H1 (cell line): ENCODE results near the gene B9D2. TPM values are rescaled to one million over a fixed set of nuclear protein-coding genes. Genes with fewer than 3 reads are reported as not detected.
A peak's percentile ranks its signal among the peaks of the same experiment; 100 is the strongest.

Source experiments
- CTCF ChIA-PET: fragments of 300-600 bp; sonication (Branson Sonifier 250); formaldehyde crosslinking; loops from one replicate; lab custom pipeline; 2021; ENCODE audit not compliant: partially characterized antibody; lab: Charles Lee
- POLR2A ChIA-PET: fragments of 300-600 bp; sonication (Branson Sonifier 250); formaldehyde crosslinking; loops from one replicate; lab custom pipeline; 2021; ENCODE audit warnings: inconsistent platforms; ENCODE audit not compliant: partially characterized antibody; lab: Charles Lee
- DNase-seq, 2 experiments: peaks; one replicate each; pipeline versions ENCODE4 v3.0.0 to v3.0.0-alpha.2; 2010 to 2022; ENCODE audit warnings: low spot score in 2 of 2, low read depth in 1 of 2, mixed read lengths in 1 of 2
- FAIRE-seq: peaks from 2 replicates; lab custom pipeline; 2011; peaks lifted over from hg19 to GRCh38; lab: Jason Lieb, UNC
- H2AFZ ChIP-seq: 2 replicates; pipeline ENCODE4 v1.8.1; 2012; ENCODE audit warnings: low read length, inconsistent platforms
- H2AK5ac ChIP-seq: 2 replicates; pipeline ENCODE4 v1.6.1; 2013; ENCODE audit warnings: low read depth, low read length
- H2BK120ac ChIP-seq: replicated peaks from 2 replicates; pipeline ENCODE3; 2013; ENCODE audit warnings: low read depth, low read length, inconsistent platforms
- H2BK12ac ChIP-seq: 2 replicates; pipeline ENCODE4 v1.6.1; 2013; ENCODE audit warnings: low read depth, low read length
- H2BK15ac ChIP-seq: 2 replicates; pipeline ENCODE4 v1.6.1; 2013; ENCODE audit warnings: low read length
- H2BK20ac ChIP-seq: 2 replicates; pipeline ENCODE4 v1.6.1; 2013; ENCODE audit warnings: low read length
- H2BK5ac ChIP-seq: 2 replicates; pipeline ENCODE4 v1.6.1; 2013; ENCODE audit warnings: low read depth, low read length
- H3K14ac ChIP-seq: 2 replicates; pipeline ENCODE4 v1.6.1; 2013; ENCODE audit warnings: inconsistent platforms; ENCODE audit not compliant: insufficient read length
- H3K18ac ChIP-seq: 2 replicates; pipeline ENCODE4 v1.6.1; 2013; ENCODE audit warnings: low read length; ENCODE audit errors: extremely low read depth
- H3K23ac ChIP-seq: 2 replicates; pipeline ENCODE4 v1.6.1; 2013; ENCODE audit warnings: inconsistent platforms; ENCODE audit not compliant: insufficient read length
- H3K23me2 ChIP-seq: 2 replicates; pipeline ENCODE4 v1.6.1; 2013; ENCODE audit warnings: low read depth, low read length
- H3K27ac ChIP-seq: 2 replicates; pipeline ENCODE4 v1.6.1; 2011; ENCODE audit warnings: low read depth, low read length, inconsistent platforms
- H3K27me3 ChIP-seq, 4 experiments: replicated peaks in 1 of 4; 1 replicate in 1 of 4; 2 replicates in 3 of 4; pipeline versions ENCODE4 v1.6.1 to v1.8.1; 2011 to 2013; ENCODE audit warnings: low read length in 3 of 4, mild to moderate bottlenecking in 3 of 4, inconsistent platforms in 2 of 4, mixed read lengths in 2 of 4, moderate library complexity in 1 of 4; ENCODE audit not compliant: control insufficient read depth in 3 of 4, insufficient read depth in 3 of 4; ENCODE audit errors: extremely low read depth in 1 of 4
- H3K36me3 ChIP-seq, 4 experiments: 2 replicates each; pipeline versions ENCODE4 v1.6.1 to v1.8.1; 2011 to 2013; ENCODE audit warnings: mild to moderate bottlenecking in 4 of 4, low read length in 3 of 4, moderate library complexity in 2 of 4, control low read depth in 1 of 4, inconsistent platforms in 1 of 4; ENCODE audit not compliant: insufficient read depth in 4 of 4, control insufficient read depth in 2 of 4
- H3K4ac ChIP-seq: replicated peaks from 2 replicates; pipeline ENCODE3; 2013; ENCODE audit warnings: low read length, low read depth, mixed read lengths, inconsistent platforms; ENCODE audit not compliant: insufficient read length
- H3K4me1 ChIP-seq, 4 experiments: replicated peaks in 1 of 4; 1 replicate in 1 of 4; 2 replicates in 3 of 4; pipeline versions ENCODE4 v1.6.1 to v1.8.1; 2011 to 2013; ENCODE audit warnings: low read length in 3 of 4, inconsistent platforms in 2 of 4, mixed read lengths in 1 of 4; ENCODE audit not compliant: insufficient read depth in 4 of 4, control insufficient read depth in 3 of 4
- H3K4me2 ChIP-seq, 2 experiments: 2 replicates each; pipeline versions ENCODE4 v1.6.1 to v1.8.1; 2011 to 2013; ENCODE audit warnings: low read depth in 2 of 2, low read length in 2 of 2, control low read depth in 1 of 2, inconsistent platforms in 1 of 2, mild to moderate bottlenecking in 1 of 2; ENCODE audit not compliant: insufficient read depth in 1 of 2
- H3K4me3 ChIP-seq, 4 experiments: fragments of 200-600, 300-600 bp in 1 of 4; sonication (generic), shearing (Covaris generic), sonication (Bioruptor Twin) in 1 of 4; 2 replicates each; pipeline versions ENCODE4 v1.5.1 to v1.8.1; 2011 to 2016; ENCODE audit warnings: low read length in 4 of 4, low read depth in 3 of 4, control low read depth in 2 of 4, inconsistent platforms in 2 of 4, mild to moderate bottlenecking in 2 of 4, mixed read lengths in 1 of 4, moderate library complexity in 1 of 4; ENCODE audit not compliant: insufficient read depth in 2 of 4; ENCODE audit errors: extremely low read depth in 1 of 4
- H3K56ac ChIP-seq: replicated peaks from 2 replicates; pipeline ENCODE3; 2013; ENCODE audit warnings: low read depth, mild to moderate bottlenecking, mixed read lengths, low read length, inconsistent platforms; ENCODE audit not compliant: insufficient read length
- H3K79me1 ChIP-seq: 2 replicates; pipeline ENCODE4 v1.6.1; 2013; ENCODE audit warnings: low read depth, low read length, control low read depth
- H3K79me2 ChIP-seq, 2 experiments: 2 replicates each; pipeline versions ENCODE4 v1.6.1 to v1.8.1; 2012 to 2013; ENCODE audit warnings: low read length in 2 of 2, mild to moderate bottlenecking in 2 of 2, inconsistent platforms in 1 of 2; ENCODE audit not compliant: insufficient read depth in 2 of 2, control insufficient read depth in 1 of 2
- H3K9ac ChIP-seq, 4 experiments: replicated peaks in 1 of 4; 1 replicate in 1 of 4; 2 replicates in 3 of 4; pipeline versions ENCODE4 v1.6.1 to v1.8.1; 2011 to 2013; ENCODE audit warnings: low read depth in 3 of 4, low read length in 3 of 4, control low read depth in 2 of 4, mild to moderate bottlenecking in 2 of 4, moderate library complexity in 2 of 4, inconsistent platforms in 1 of 4; ENCODE audit errors: extremely low read depth in 1 of 4
- H3K9me3 ChIP-seq, 2 experiments: 2 replicates each; pipeline versions ENCODE4 v1.6.1 to v1.8.1; 2012 to 2013; ENCODE audit warnings: mild to moderate bottlenecking in 2 of 2, moderate library complexity in 2 of 2, control low read depth in 1 of 2, inconsistent platforms in 1 of 2, low read depth in 1 of 2, low read length in 1 of 2, mixed read lengths in 1 of 2; ENCODE audit not compliant: insufficient read depth in 2 of 2
- H4K20me1 ChIP-seq, 2 experiments: replicated peaks in 1 of 2; 2 replicates each; pipeline versions ENCODE3 to v1.8.1; 2011 to 2013; ENCODE audit warnings: inconsistent platforms in 2 of 2, low read length in 2 of 2, mild to moderate bottlenecking in 1 of 2; ENCODE audit not compliant: insufficient read depth in 2 of 2, control insufficient read depth in 1 of 2
- H4K5ac ChIP-seq: 2 replicates; pipeline ENCODE4 v1.6.1; 2013; ENCODE audit warnings: low read length, low read depth, mixed read lengths, inconsistent platforms; ENCODE audit not compliant: insufficient read length
- H4K8ac ChIP-seq: 2 replicates; pipeline ENCODE4 v1.8.0; 2013; ENCODE audit warnings: mild to moderate bottlenecking, moderate library complexity, low read length, inconsistent platforms; ENCODE audit not compliant: insufficient read depth; ENCODE audit errors: extremely low read depth
- H4K91ac ChIP-seq: replicated peaks from 2 replicates; pipeline ENCODE3; 2013; ENCODE audit warnings: low read length, mixed read lengths, inconsistent platforms; ENCODE audit not compliant: insufficient read length
- CBX8 ChIP-seq: fragments of 300-800, 300-1000 bp; sonication (generic); IDR thresholded peaks from 2 replicates; pipeline ENCODE4 v1.7.1; 2016; ENCODE audit warnings: low read depth, low read length, borderline replicate concordance
- CREB1 ChIP-seq: IDR thresholded peaks from 2 replicates; pipeline ENCODE4 v1.6.1; 2012; ENCODE audit warnings: inconsistent platforms
- FOSL1 ChIP-seq: IDR thresholded peaks from 2 replicates; pipeline ENCODE4 v1.6.1; 2011; ENCODE audit warnings: mild to moderate bottlenecking, low read depth, low read length, moderate library complexity; ENCODE audit not compliant: insufficient read depth
- GABPA ChIP-seq: IDR thresholded peaks from 2 replicates; pipeline ENCODE4 v1.6.1; 2011; ENCODE audit warnings: mild to moderate bottlenecking, low read length, moderate library complexity, borderline replicate concordance; ENCODE audit not compliant: insufficient read depth
- KDM4A ChIP-seq: IDR thresholded peaks from one replicate; pipeline ENCODE4 v1.7.1; 2012; ENCODE audit warnings: low read depth, mild to moderate bottlenecking, moderate library complexity, low read length, inconsistent platforms; ENCODE audit not compliant: severe bottlenecking
- POU5F1 ChIP-seq: IDR thresholded peaks from 2 replicates; pipeline ENCODE4 v1.6.1; 2011; ENCODE audit warnings: low read depth, mild to moderate bottlenecking, low read length, moderate library complexity
- RAD21 ChIP-seq, 2 experiments: IDR thresholded peaks in 1 of 2; conservative IDR thresholded peaks in 1 of 2; 2 replicates each; pipeline ENCODE4 v1.6.1; 2011; ENCODE audit warnings: low read depth in 2 of 2, low read length in 2 of 2, improper control_type of control experiment in 1 of 2, inconsistent platforms in 1 of 2, mild to moderate bottlenecking in 1 of 2, moderate library complexity in 1 of 2
- RXRA ChIP-seq: IDR thresholded peaks from 2 replicates; pipeline ENCODE4 v1.6.1; 2011; ENCODE audit warnings: low read depth, mild to moderate bottlenecking, low read length, moderate library complexity; ENCODE audit not compliant: insufficient read depth
- WGBS, 2 experiments: shearing (Covaris generic) in 1 of 2; methylation state at CpG; one replicate each; pipeline versions ENCODE4 v1.1.6 to v1.1.7; 2013 to 2015; ENCODE audit warnings: low lambda C conversion rate in 2 of 2, mixed read lengths in 2 of 2, inconsistent platforms in 1 of 2, low coverage in 1 of 2, missing lambda C conversion rate in 1 of 2; ENCODE audit not compliant: insufficient replicate concordance in 2 of 2, insufficient coverage in 1 of 2, insufficient read length in 1 of 2; ENCODE audit errors: extremely low coverage in 1 of 2, missing lambda C conversion rate in 1 of 2; 5-methylcytosine and 5-hydroxymethylcytosine counted together
- polyA plus RNA-seq, 7 experiments: library from polyadenylated mRNA; depleted of rRNA in 3 of 7; stranded (reverse) in 5 of 7; unstranded in 2 of 7; fragments of >200 nt in 5 of 7; fragments of 200-250 nt in 2 of 7; gene quantifications; 1 replicate in 5 of 7; 2 replicates in 1 of 7; 4 replicates in 1 of 7; pipeline versions ENCODE4 v1.2.1 to v1.2.3, GENCODE V29; 2011 to 2013; ENCODE audit warnings: missing spikeins in 2 of 7, mixed read lengths in 2 of 7
- total RNA-seq: library from RNA; stranded (reverse); fragmentation: NEBNext Ultra II Directional; extraction: Animal tissue kit (Norgen Biotek cat#: 25700); gene quantifications from 2 replicates; pipeline ENCODE4 v1.2.1, GENCODE V29; 2021

The B9D2 gene
- total and polyA plus RNA-seq, 2 of the 8 experiments (the other 6 are each of a cell fraction or from before 2014, with no cell fraction given) = 4.9 to 6.3 TPM

DNA sequence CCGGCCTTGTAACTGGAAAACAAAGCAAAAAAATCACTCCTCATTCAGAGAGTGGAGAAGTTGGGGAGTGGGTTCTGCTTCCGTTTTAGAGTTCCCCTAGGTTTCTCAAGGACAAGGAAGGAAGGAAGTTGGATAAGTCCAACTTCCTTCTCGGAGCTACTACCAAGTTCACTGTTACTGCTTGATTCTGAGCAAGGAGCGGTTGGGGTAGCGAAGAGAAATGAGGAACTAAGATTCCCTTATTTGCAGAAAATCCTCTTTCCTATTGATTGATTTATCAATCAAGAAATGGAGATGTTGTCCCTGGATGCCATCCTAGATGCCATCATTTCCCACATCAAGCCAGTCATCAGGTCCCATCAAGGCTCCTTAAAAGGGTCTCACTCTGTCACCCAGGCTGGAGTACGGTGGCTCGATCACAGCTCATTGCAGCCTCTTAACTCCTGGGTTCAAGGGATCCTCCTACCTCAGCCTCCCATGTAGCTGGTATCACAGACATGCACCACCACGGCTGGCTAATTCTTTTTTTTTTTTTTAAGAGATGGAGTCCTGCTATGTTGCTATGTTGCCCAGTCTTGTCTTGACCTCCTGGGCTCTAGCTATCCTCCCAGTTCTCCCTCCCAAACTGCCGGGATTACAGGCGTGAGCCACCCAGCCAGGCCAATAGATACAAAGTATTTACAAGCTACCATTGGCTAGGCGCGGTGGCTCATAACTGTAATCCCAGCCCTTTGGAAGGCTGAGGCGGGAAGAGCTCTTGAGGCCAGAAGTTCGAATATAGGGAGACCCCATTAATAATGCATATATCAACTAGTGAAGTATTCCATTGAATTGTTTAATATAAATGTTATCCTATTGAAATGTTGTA lies 809 bp upstream of the B9D2 start:
- H3K14ac ChIP-seq = no peak overlapping the region
- peak overlapping the region; percentile 98 for H3K27ac ChIP-seq
- H3K79me1 ChIP-seq = peaks cover 6% of the 10 kb centered on the region
- H3K23me2 ChIP-seq = peaks cover 6% of the 10 kb centered on the region
- no peaks in the 10 kb centered on the region for H3K9me3 ChIP-seq
- TF ChIP-seq RXRA = no peak
- no peak for TF ChIP-seq CREB1
- no peak for TF ChIP-seq KDM4A
- TF ChIP-seq POU5F1 = no peak
- TF ChIP-seq GABPA = no peak
- no peak for TF ChIP-seq FOSL1
- no peak for TF ChIP-seq RAD21 (IDR thresholded peaks at IDR 0.05 in 1 of 2, conservative IDR thresholded peaks at IDR 0.05 in 1 of 2; ENCODE audit: low read depth in 2 of 2, low read length in 2 of 2)
- no peak for TF ChIP-seq CBX8
- peak overlapping the region; percentile 84 to 95 (median 90); a peak in 7 of 8 replicates for H3K4me3 ChIP-seq
- H3K4ac ChIP-seq = peak overlapping the region; percentile 87
- peak overlapping the region; percentile 11 for H2BK120ac ChIP-seq
- peak overlapping the region; percentile 66 for H3K56ac ChIP-seq
- H3K23ac ChIP-seq = no peak overlapping the region
- peak overlapping the region; percentile 1 for H4K91ac ChIP-seq
- H4K20me1 ChIP-seq = no peaks in the 10 kb centered on the region
- peak overlapping the region; percentile 82 to 83 for H3K4me2 ChIP-seq
- H3K36me3 ChIP-seq = no peaks in the 10 kb centered on the region
- peak overlapping the region; percentile 91 for H4K5ac ChIP-seq
- DNase-seq (no peak), FAIRE-seq (no peak)
- peak overlapping the region; percentile 98; the same call in 1 of the 2 replicates for H4K8ac ChIP-seq
- no peaks in the 10 kb centered on the region for H3K79me2 ChIP-seq
- 0 out of 2 replicates have a peak overlapping the region, but pooled peaks have one; percentile 46 for H2BK15ac ChIP-seq
- peak overlapping the region; percentile 61; the same call in 1 of the 2 replicates for H2BK20ac ChIP-seq
- CTCF ChIA-PET = interaction anchor here (0.5 to 4.6 kb wide), 12 partner anchors 8 to 238 kb away, joined by 3 to 37 read pairs (median 4); partner anchors contain the start of gene TGFB1
- peak overlapping the region; percentile 93; the same call in 1 of the 2 replicates for H3K18ac ChIP-seq
- 80% methylated on average over 14 of the region's 14 CpGs; no CpG with 5 or more reads in 1 of the 2 experiments for WGBS, 2 experiments
- H3K4me1 ChIP-seq = peaks cover 0 to 6% (median 2%) of the 10 kb centered on the region in 4 experiments; a peak in 2 of 7 replicates
- H3K9ac ChIP-seq = peak overlapping the region; percentile 73 to 97 (median 96)
- peak overlapping the region; percentile 93 for H2BK5ac ChIP-seq
- H3K27me3 ChIP-seq = no peaks in the 10 kb centered on the region
- POLR2A ChIA-PET = interaction anchor here (0.7 to 3.1 kb wide), 15 partner anchors 9 to 504 kb away, joined by 3 to 29 read pairs (median 4); partner anchors contain the start of genes B3GNT8, DMAC2 and TGFB1
- peak overlapping the region; percentile 97; the same call in 1 of the 2 replicates for H2BK12ac ChIP-seq
- peak overlapping the region; percentile 88 for H2AFZ ChIP-seq
- H2AK5ac ChIP-seq = peak overlapping the region; percentile 95
